GM12872 (cell line): ENCODE measurements around the gene GTPBP6.

Experiments used
- CTCF ChIP-seq: IDR thresholded peaks from 3 replicates; pipeline ENCODE4 v1.5.1; 2011; ENCODE audit warnings: low read depth, mild to moderate bottlenecking, low read length, moderate library complexity; ENCODE audit not compliant: insufficient read depth

GTPBP6 gene

DNA sequence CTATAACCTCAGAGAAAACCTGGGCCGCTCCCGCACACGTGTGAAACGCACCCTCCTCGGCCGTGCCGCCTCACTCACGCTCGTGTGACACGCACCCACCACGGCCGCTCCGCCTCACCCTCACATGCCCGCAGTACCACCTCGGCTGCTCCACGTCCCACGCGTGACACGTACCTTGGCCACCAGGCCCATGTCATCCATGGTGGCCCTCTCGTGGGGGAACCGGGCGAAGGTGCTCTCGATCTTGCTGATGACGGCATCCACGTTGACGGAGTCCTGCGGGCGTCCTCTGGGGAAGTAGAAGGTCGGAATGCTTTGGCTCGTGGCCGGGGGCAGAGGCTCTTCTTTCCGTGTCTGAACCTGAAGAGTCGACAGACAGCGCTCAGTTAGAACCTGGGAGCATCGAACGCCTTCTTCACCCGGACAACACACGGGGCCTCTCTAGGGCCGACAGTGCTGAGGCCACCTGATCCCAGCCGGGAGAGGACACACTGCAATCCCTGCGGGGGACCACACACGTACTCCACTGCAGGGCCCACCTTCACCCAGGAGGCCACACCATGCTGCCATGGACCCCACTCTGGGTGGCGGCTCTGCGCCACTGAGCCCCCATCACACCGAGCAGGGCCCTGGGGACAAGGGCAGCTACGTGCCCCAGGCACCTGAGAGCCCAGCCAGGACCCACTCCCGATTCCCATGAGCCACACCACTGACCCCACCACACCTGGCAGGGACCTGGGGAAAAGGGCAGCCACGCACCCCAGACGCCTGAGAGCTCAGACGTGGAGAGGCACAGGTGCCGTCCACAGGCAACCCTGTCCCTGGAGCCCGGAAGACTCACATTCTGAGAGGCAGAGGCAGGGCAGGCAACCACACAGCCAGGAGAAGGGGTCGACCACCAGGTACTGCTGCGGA, 42.9 kb upstream of the GTPBP6 start:
- TF ChIP-seq CTCF = no peak

DNA sequence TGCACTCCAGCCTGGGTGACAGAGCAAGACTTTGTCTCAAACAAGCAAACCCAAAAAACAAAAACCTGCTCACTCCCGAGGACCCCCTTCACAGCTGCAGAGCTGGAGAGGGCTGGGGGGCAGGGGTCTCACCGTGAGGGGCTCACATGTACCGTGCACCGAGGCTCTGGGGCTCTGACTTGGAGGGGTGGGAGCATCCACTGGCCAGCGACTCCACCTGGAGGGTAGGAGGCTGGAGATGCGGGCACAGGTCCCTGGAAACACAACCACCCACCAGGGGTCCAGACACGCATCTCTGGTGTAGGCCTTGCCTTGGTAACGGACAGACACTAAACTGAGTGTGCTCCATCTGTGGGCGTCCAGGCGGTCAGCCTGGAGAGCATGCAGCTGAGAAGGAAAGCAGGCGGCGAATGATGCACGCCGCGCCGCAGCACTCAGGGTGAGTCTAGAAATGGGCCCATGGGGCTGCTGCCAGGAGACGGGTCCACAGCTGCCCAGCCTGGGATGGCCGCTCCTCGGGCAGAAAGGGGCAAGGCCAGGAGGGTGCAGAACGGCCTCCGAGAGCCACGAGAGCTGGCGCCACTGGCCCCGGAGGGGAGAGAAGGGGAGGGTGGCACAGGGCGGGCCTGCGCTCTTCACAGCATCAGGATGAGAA, 42.0 kb upstream of the GTPBP6 start:
- TF ChIP-seq CTCF = no peak

DNA sequence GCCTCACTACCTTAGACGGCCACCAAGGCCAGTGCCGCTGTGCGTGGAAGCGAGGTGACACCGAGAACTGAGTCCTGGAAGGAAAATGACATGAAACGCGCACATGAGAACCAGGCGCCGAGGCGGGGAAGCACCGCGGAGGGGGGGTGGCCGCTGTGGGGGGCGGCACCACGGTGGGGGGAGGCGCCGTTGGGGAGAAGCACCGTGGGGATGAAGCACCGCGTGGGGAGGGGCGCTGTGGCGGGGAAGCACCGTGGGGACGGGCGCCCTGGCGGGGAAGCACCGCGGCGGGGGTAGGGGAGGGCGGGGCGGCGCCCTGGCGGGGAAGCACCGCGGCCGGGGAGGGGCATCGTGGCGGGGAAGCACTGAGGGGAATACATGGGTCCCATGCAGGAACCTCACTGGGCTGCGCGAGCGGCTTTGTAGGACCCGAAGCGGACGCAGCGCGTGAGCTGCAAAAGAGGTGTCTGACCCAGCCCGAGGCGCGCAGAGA, 40.1 kb upstream of the GTPBP6 start:
- no peak for TF ChIP-seq CTCF

DNA sequence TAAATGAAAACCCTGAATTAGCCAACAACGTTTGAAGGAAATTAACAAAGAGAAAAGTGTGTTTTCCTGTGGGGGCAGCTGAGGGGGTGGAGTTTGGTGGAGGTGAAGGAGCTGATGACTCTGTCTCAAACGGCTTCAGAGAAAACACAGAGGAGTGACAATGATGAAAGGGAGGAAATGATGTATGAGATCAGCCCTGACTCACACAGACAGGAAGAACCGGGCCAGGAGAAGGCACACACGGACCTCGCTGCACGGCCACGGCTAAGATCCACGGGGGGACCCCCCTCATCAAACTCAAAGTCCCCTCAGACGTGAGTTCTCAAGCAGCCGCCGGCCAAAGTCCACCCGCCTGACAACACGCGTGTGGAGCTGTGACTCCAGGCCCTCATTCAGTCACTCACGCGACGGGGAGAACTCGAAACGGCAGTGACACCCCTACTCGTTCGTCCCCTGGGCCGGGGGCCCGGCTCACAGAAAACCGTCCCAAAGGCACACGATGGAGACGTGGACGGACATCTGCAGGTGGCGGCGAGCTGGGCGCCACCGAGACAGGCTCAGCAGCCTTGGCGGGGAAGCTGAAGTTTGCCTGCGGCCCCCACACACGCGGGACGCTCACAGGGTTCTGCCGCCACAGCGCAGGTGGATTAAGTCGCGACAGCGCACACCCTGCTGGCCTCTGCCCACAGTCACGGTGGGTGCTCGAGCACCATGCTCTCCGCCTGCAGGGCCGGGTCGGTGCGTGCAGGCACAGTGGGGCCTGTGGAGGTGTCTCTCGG, 39.3 kb upstream of the GTPBP6 start:
- TF ChIP-seq CTCF = no peak

DNA sequence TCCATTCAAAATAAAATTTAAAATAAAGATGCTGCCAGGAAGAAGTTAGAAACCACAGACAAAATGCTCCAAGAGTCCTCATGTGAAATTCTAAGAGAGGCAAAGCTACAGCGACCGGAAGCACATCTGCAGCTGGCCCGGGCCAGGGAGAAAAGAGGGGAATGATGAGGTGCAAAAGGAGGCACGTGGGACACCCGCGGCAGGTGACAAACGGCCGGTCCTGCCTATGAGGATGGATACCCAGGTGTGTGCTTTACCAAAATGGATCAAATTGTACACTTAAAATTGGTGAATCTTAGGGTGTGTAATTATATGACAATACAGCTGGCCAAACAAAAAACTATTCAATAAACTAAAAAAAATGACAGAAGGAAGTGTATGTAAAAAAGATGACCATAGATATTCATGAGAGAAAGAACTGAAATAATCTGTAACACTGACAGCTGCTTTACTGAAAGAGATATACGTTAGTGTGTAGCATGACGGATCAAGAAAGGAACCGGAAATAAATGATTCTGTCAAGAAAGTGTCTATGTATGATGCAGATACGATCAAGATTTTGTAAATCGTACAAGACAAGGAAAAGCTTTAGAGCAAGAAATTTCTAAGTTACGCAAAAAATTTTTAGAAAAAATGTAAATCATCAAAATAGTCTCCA, 38.6 kb upstream of the GTPBP6 start:
- TF ChIP-seq CTCF = no peak

- TF ChIP-seq CTCF = no peak
Measured at GRCh38 chrX:356385-357034, 37.9 kb upstream of the GTPBP6 start.
